Heart left ventricle (tissue), 13 donors: ENCODE results near the gene RYR3.

Experiments
- POLR2A ChIP-seq, 2 donors: fragments of 450-650 bp; IDR thresholded peaks; one replicate each; pipeline ENCODE4 v1.6.1; 2017; ENCODE audit warnings: antibody characterized with exemption in 2 of 2, mild to moderate bottlenecking in 2 of 2, moderate library complexity in 2 of 2
- TF ChIP-seq, protein P1 (sequence below), 12 donors: fragments of 200-600 bp; sonication (generic) in 4 of 12; IDR thresholded peaks; one replicate each; pipeline versions ENCODE4 v1.5.0 to v1.8.0; 2018 to 2022; ENCODE audit warnings: antibody characterized with exemption in 12 of 12, mild to moderate bottlenecking in 5 of 12
- donor health status: ischemic (EF 13 %, LVEDD 7.1; RV severe dilation, severe dysfunction).
- donor health status: DM: no; HTN: yes; CAD: no.
- donor health status: DM: no; HTN: no; CAD: no.
- donor health status: ischemic (EF 25% LVEDD 6.9; RV normal size, moderate dysfunction).
- donor health status: ischemic (EF 25% LVEDD 5.7; RV mildly dilated, moderate dysfunction).
- donor health status: ischemic (EF 35%, LVEDD 5.7; RV mildly dilated, moderate dysfunction).
- donor health status: nonischemic (EF 11% LVEDD 7.7; RV severe dilation, severe dysfunction).
- donor health status: DM: yes; HTN: yes; CAD: no.
- donor health status: PGD.
- donor health status: ischemic (EF 29% LVEDD 5.4; RV normal size, mild dysfunction).
- donor health status: nonischemic (EF 23%, LVEDD 6.1; RV moderate dilation, normal function).

DNA sequence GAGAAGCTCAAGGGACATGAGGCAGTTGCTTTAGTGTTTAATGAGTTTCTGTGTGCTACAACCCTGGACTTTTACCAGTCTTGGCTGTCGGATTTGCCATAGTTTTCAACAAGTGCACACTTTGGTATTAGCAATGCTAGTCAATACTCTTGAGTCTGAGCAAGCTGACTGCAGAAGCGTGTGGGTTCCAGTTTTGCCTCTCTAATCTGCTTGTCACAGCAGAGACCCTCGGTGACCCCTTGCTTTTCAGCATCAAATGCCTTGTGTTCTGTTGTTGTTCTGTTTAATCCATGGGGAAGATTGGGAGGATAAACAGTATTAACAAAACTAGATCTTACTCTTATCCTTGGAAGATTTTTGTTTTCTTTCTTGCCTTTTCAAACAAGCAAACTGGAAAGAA is 463.2 kb downstream of the RYR3 start:
- TF ChIP-seq, protein P1, sequence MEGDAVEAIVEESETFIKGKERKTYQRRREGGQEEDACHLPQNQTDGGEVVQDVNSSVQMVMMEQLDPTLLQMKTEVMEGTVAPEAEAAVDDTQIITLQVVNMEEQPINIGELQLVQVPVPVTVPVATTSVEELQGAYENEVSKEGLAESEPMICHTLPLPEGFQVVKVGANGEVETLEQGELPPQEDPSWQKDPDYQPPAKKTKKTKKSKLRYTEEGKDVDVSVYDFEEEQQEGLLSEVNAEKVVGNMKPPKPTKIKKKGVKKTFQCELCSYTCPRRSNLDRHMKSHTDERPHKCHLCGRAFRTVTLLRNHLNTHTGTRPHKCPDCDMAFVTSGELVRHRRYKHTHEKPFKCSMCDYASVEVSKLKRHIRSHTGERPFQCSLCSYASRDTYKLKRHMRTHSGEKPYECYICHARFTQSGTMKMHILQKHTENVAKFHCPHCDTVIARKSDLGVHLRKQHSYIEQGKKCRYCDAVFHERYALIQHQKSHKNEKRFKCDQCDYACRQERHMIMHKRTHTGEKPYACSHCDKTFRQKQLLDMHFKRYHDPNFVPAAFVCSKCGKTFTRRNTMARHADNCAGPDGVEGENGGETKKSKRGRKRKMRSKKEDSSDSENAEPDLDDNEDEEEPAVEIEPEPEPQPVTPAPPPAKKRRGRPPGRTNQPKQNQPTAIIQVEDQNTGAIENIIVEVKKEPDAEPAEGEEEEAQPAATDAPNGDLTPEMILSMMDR (IDR thresholded peaks at IDR 0.05): no peak
- no peak for TF ChIP-seq POLR2A (IDR thresholded peaks at IDR 0.05)
